Suppressor macrophage treated with lipopolysaccharide for 4 hours (primary cell): ENCODE data around the gene ACP7.
"Not testable (repeated sequence)": the region's sequence is repeated elsewhere in the genome, so short reads cannot be mapped to it uniquely, and the experiment has no call there.

Source experiments
- DNase-seq: peaks from one replicate; pipeline ENCODE4 v3.0.0-alpha.2; 2020

Gene ACP7

DNA sequence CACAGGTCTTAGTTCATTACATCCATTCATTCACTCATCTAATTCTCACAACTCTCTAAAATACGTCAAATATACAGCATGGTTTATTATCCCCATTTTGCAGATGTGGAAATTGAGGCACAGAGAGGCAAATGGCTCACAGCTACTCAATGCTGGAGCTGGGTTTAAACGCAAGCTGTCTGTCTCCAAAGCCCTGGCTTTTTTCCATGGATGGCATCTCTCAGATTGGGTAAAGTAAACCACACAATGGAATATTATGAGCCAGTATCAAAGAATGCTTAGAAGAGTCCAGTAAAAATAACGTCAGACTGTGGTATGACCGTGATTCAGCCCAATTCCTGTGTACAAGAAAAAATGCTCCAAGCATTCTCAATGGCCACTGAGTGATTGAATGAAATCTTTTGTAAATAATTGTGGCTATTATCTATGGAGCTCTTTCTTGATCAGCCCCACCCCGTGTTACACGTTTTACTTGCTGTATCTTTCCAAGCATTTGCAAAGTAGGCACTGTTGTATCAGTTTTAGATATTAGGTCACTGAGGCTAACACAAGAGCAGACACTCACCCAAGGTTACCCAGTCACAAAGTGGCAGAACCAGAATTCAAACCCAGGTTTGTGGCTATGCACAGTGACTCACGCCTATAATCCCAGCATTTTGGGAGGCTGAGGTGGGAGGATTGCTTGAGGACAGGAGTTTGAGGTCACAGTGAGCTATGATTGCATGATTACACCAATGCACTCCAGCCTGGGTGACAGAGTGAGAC lies 5.5 kb upstream of the ACP7 start:
- no peak for DNase-seq

DNA sequence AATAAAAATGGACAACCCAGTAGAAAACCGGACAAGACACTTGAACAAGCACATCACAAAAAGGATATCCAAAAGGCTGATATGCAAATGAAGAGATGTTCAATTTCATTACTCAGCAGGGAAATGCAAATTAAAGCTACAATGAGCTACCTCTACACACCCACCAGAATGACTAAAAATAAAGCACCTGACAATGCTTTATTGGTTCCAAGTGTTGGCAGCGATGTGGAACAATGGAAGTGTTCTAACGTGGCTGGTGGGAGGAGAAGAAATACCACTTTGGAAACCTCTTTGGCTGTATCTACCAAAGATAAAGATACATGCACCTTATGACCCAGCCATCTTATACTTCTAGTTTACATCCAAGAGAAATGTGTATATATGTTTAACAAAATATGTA lies 3.7 kb upstream of the ACP7 start:
- DNase-seq: no peak

DNA sequence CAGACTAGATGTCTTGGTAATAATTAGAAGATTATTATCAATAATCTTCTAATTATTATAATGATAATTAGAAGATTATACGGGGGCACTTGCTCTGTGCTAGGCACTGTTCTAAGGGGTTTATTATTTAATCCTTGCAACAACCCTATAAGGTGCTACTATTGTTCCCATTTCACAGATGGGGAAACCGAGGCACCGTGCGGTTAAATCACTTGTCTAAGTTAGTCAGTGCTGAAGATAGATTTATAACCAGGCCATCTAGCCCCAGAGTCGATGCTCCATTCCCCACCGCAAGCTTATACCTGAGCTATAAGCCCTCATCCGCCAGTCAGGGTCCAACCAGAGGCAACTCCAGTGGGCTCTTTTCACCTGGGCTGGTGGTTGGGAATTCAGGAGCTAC lies 2.0 kb upstream of the ACP7 start:
- DNase-seq: no peak

DNA sequence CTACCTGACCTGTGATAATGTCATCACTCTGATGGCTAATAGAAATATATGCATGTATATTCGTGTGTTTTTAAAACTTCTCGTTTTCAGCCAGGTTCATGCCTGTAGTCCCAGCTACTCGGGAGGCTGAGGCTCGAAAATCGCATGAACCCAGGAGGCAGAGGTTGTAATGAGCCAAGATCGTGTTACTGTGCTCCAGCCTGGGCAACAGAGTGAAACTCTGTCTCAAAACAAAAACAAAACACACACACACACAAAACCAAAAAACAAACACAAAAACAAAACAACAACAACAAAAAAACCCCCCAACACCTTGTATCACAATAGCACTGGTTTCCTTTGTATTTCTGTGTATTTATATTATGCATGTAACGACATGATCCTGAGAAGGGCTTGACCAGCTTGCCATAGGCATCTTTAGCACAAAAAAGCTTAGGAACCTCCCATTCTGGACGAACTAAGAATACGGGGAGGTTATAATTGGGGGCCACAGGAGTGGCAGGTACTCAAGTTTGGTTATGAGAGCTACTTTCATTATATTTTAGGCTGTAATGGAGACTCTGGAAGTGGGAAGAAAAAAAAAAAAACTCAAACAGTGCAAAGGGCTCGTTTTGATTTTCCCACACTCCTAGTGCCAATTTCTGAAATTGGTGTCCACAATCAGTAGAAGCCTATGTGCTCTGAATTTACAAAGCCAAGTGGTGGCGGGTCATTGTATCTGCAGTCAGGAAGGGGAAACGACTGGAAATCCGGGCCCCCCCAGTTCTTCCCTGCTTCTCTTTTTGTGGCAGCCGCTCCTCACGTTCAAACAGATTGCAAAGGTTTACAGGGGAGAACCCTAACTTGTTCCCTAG lies 1.2 kb upstream of the ACP7 start:
- no peak for DNase-seq

DNA sequence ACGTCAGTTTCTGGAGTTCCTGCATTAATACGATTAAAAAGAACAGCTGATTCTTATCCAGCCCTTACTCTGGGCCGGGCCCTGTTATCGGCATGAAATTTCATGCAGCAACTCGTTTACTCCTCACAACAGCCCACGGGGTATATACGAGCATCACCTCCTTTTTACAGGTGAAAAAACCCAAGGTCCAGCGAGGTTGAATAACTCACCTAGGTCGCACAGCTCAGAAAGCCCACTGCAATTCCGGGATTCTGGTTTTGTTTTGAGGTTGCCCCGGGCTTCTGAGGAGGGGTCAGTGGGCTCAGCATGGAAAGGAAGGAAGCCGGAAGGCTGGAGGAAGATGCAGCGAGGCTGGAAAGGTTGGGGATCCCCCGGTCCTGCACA lies 577 bp upstream of the ACP7 start:
- DNase-seq: no peak

DNA sequence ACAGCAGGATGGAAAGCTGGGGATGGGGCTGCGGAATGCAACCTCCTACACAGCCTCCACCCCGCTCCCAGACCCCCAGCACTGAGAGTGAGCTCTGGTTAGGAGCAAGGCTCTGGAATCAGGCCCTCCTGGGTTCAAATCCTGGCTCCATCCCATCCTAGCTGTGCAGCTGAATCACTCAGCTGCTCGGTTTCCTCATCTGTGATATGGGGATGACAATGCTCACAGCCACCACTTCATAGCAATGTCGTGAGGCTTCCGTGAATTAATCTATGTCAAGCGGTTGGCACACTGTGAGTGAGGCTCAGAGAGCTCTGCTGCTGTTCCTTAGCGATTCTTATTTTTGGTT lies 538 bp downstream of the ACP7 start:
- no peak for DNase-seq

DNA sequence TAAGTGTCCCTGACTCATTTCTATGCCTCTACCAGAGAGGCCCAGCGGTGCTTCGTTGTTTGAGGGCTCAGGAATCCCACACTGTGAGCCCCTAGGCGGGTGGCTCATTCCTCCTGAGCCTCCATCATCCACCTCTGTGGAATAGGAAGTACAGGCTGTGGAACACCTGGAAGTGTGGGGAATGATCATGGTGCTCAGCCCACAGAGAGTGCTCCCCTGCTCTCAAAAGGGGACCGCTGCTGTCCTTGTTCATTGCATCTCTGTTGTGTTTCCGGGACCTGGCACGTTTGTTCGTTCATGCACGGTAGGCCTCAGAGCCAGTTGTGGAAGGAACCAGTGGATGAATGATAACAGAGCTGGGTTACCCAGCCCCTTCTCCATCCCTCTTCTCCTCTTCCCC lies 1.2 kb downstream of the ACP7 start:
- no peak for DNase-seq

DNA sequence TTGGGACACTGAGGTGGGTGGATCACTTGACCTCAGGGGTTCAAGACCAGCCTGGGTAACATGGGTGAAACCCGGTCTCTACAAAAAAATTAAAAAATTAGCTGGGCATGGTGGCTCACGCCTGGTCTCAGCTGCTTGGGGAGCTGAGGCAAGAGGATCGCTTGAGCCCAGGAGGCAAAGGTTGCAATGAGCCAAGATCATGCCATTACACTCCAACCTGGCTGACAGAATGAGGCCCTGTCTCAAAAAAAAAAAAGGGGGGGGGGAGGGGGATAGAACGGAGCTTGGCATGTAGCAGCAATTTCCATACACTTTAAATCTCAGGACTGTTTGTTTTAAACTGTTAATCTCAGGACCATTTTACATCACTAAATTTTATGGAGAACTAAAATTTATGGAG lies 2.2 kb downstream of the ACP7 start:
- DNase-seq: no peak

DNA sequence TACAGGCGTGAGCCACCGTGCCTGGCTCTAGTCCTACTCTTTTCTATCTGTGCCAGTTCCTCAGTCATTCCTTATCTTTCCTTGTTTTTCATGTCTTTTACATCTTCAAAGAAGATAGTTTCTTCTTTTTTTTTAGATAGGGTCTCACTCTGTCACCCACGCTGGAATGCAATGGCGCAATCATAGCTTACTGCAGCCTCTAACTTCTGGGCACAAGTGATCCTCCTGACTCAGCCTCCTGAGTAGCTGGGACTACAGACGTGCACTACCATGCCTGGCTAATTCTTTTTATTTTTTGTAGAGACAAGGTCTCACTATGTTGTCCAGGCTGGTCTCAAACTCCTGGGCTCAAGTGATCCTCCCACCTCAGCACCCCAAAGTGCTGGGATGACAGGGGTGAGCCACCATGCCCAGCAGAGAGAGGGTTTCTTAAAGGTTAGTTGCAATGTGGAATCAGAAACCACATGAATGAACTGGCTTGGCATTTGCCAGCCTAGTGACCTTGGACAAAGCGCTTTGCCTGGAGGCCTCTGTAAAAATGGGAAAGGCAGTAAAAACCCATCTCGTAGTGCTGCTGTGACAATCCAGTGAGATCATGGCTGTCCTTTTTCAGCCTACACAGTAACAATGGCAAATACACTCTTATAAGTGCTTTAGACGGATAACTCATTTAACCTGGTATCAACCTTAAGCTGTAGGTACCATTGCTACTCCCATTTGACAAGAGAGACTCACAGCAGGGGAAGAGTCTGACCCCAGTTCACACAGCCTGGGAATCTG lies 3.9 kb downstream of the ACP7 start:
- no peak for DNase-seq

DNA sequence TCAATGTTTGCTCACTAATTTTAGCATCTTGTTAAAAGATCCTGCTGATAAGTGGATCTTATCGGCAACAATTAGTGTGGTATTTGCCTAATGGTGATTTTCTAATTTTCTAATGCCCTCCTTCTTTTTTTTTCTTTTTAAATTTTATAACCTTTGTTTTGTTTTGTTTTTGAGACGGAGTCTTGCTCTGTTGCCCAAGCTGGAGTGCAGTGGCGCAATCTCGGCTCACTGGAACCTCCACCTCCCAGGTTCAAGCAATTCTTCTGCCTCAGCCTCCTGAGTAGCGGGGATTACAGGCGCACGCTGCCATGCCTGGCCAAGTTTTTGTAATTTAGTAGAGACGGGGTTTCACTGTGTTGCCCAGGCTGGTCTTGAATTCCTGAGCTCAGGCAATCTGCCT lies 5.8 kb downstream of the ACP7 start:
- not testable (repeated sequence) for DNase-seq

DNA sequence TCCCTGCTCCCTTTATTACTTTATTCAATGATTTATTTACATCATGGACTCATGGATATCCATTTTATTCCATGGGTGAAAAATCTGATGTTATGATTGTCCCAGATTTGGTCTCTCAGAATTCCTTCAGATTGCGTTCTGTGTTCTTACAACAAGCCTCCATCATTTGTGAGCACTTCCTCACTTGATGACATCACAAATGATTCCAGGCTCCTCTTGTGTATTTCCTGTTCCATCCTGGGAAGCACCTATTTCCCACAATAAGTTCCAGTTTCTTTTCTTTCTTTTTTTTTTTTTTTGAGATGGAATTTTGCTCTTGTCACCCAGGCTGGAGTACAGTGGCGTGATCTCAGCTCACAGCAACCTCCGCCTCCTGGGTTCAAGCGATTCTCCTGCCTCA lies 6.7 kb downstream of the ACP7 start:
- DNase-seq: peak; percentile 7

DNA sequence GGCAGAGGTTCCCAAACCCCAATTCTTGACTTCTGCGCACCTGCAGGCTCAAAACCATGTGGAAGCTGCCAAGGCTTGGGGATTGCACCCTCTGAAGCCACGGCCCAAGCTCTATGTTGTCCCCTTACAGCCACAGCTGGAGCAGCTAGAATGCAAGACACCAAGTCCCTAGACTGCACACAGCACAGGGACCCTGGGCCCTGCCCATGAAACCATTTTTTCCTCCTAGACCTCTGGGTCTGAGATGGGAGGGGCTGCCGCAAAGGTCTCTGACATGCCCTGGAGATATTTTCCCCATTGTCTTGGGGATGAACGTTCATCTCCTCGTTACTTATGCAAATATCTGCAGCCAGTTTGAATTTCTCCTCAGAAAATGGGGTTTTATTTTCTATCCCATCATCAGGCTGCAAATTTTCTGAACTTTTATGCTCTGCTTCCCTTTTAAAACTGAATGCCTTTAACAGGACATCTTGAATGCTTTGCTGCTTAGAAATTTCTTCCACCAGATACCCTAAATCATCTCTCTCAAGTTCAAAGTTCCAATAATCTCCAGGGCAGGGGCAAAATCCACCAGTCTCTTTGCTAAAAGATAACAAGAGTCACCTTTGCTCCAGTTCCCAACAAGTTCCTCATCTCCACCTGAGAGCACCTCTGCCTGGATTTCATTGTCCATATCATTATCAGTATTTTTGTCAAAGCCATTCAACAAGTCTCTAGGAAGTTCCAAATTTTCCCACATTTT lies 11.8 kb downstream of the ACP7 start:
- DNase-seq: not testable (repeated sequence)

DNA sequence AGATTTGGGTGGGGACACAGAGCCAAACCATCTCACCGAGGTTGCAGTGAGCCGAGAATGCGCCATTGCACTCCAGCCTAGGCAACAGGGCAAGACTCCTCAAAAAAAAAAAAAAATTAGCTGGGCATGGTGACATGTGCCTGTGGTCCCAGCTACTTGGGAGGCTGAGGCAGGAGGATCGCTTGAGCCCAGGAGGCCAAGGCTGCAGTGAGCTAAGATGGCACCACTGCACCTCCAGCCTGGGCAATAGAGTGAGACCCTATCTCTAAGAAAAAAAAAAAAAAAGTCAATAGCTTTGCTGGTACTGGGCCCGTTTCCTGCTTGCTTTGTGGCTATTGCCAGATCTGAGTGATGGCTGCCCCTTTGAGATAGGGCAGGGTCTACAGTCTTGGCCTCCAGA lies 13.1 kb downstream of the ACP7 start:
- no peak for DNase-seq

DNA sequence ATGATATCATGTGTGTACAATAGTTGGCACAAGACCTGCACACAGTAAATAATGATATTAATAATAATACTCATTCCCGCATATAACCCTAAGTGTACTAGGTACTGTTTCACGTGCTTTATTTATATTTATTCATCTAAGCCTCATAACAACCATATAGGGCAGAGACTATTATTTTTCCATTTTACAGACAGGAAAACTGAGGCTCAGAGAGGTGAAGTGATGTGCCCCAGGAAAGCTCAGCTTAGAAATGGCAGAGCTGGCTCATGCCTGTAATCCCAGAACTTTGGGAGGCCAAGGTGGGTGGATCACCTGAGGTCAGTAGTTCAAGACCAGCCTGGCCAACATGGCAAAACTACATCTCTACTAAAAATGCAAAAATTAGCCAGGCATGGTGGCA lies 13.6 kb downstream of the ACP7 start:
- DNase-seq: no peak

DNA sequence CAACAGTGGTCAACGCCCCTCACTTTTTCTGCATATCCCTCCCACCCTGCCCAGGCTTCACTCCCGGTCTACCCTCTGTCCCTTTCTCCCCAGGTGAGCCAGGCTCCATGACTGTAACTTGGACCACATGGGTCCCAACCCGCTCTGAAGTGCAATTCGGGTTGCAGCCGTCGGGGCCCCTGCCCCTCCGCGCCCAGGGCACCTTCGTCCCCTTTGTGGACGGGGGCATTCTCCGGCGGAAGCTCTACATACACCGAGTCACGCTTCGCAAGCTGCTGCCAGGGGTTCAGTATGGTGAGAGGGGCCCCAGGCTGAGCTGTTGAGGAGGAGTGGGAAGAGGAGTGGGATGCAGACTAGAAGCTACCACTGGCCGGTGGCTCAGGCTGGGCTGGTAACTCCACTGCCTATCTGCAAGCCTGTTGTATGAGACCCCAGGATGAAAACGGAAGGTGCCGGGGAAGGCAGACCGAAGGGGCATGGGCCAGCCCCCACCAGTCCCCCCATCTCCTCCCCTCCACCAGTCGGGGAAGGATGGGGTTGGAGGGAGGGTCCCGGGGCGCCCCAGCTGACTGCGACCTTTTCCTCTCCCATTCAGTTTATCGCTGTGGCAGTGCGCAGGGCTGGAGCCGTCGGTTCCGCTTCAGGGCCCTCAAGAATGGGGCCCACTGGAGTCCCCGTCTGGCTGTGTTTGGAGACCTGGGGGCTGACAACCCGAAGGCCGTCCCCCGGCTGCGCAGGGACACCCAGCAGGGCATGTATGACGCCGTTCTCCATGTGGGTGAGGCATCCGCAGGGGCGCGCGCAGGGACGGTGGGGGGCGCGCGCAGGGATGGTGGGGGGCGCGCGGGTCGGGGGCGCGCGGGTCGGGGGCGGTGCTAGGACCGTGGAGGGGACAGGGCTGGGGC lies 14.4 kb downstream of the ACP7 start:
- no peak for DNase-seq

DNA sequence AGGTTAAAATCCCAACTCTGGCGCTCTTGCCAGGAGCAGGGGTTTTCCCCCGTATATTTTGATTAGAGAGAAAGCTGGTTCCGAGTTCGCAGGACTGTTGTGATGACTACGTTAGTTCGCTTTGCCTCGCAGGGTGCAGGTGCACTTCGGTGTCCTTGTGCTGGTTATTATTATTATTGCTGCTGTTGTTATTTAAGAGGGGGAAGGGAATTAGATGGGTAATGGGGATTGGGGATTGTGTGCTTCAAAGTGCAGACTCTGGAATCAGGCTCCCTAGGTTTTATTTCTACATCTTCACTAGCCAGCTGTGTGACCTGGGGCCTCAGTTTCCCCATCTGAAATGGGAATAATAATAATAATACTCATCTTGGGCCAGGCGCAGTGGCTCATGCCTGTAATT lies 15.2 kb downstream of the ACP7 start:
- DNase-seq: no peak

DNA sequence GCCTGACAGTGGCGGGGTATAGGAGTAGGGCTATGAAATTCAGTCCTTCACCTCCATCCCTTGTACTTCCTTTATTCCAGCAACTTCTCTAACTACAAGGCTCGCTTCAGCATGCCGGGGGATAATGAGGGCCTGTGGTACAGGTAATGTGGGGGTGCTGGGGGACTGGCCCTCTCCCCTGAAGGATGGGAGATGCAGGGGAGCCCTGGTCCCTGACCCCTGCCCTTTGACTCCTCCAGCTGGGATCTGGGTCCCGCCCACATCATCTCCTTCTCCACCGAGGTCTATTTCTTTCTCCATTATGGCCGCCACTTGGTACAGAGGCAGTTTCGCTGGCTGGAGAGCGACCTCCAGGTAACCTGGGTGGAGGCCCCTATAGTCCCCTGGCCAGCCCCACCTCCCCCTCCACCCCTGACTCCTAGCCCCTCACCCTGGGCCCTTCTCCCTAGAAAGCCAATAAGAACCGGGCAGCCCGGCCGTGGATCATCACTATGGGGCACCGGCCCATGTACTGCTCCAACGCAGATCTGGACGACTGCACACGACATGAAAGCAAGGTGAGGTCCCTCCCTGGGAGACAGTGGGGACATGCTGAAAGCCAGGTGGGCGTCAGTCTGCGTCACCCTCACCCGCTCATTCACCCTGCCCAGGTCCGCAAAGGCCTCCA lies 16.5 kb downstream of the ACP7 start:
- DNase-seq: no peak

DNA sequence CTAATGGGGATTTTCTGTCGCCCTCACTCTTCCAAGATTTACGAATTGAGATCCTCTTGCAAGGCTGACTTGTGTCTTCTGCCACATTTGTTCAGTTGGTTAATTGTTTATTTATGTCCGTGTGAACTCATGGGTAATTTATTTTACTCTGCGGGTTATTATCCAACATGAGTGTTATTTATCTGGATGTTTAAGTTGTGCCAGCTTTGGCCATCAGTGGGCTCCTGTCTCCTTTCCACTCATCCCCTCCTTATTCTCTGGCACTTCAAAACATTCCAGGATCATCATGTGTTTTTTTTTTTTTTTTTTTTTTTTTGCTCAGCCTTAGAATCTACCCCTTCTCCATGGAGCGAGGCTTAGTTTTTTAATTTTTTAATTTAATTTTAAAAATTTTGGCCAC lies 19.0 kb downstream of the ACP7 start:
- no peak for DNase-seq

DNA sequence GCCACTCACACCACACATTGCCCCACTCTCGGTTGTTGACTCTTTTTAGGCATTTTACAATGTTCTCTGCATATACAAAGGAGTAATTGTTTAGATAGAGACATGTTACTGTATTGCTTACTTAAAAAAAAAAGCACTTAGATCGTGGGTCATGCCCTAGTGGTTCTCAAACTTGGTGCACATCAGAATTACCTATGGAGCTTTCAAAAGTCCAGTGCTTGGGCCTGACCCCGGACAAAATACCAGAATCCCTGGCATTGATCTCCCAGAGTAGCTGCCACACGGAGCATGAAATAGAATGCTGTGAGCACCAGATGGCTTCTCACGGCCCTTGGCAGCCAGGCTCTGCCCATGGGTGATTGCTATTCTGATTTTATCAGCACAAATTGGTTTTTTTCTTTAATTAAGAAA lies 20.0 kb downstream of the ACP7 start:
- DNase-seq: no peak

DNA sequence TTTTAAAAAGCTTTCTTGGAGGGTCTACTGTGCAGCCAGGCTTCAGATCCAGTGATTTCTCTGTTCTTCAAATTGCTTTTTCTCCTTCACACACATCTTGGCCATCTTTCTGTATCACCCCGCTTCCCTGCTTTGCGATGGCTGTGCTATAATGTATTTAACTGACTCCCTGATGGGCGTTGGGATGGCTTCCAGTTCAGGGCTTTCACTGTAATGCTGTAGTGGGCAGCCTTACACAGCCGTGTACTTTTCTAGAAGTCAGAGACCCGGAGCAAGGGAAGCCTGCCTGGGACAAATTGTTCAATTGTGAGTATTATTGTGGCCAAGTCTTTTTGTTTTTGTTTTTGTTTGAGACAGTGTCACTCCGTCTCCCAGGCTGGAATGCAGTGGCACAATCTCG lies 22.0 kb downstream of the ACP7 start:
- DNase-seq: no peak

DNA sequence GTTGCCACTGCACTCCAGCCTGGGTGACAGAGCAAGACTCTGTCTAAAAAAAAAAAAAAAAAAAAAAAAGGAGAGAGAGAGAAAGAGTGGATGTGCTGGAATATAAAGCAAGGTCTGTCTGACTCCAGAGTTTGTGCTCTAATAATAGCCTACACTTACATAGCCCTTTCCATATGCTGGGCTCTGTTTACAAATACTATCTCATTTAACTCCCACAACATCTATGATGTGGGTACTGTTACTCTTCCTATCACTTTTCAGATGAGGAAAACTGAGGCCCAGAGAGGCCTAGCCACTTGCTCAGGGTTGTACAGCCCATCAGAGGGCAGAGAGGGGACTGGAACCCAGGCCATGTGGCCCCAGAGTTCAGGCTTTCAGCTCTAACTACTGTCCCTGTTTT lies 25.5 kb downstream of the ACP7 start:
- DNase-seq: no peak
